Activated naive CD8-positive, alpha-beta T cell treated with anti-CD3 and anti-CD28 coated beads, Interleukin-2, amount 50 U/mL, for 24 hours (primary cell): Measurements from ENCODE around the gene CCR5.

ENCODE experiments used
- ATAC-seq: fragments of 150-1000 bp; cut with Tn5 transposase; one replicate; pipeline ENCODE4 v1.10.0; 2021
- DNase-seq: peaks from one replicate; pipeline ENCODE4 v3.0.0; 2021
- H3K27ac Mint-ChIP-seq: one replicate; pipeline ENCODE4 v1.8.0; 2021; ENCODE audit warnings: mild to moderate bottlenecking, mixed read lengths
- H3K27me3 Mint-ChIP-seq: one replicate; pipeline ENCODE4 v1.8.0; 2021; ENCODE audit warnings: mixed read lengths
- H3K36me3 Mint-ChIP-seq: one replicate; pipeline ENCODE4 v1.8.0; 2021; ENCODE audit warnings: low read depth, mixed read lengths
- H3K4me1 Mint-ChIP-seq: one replicate; pipeline ENCODE4 v1.8.0; 2021; ENCODE audit warnings: mixed read lengths
- H3K4me3 Mint-ChIP-seq: one replicate; pipeline ENCODE4 v1.8.0; 2021; ENCODE audit warnings: mild to moderate bottlenecking, moderate library complexity, mixed read lengths
- H3K9me3 Mint-ChIP-seq: one replicate; pipeline ENCODE4 v1.8.0; 2021; ENCODE audit warnings: mixed read lengths

The CCR5 gene

GRCh38 chr3:46405301-46406019 lies 34.7 kb downstream of the CCR5 start:
- no peak for DNase-seq
- Mint-ChIP-seq H3K4me1 (peaks cover 39% of the 10 kb centered on the region), H3K27ac (no peak overlapping the region), H3K4me3 (no peak overlapping the region), H3K27me3 (no peaks in the 10 kb centered on the region), H3K36me3 (peaks cover 6% of the 10 kb centered on the region), H3K9me3 (peaks cover 5% of the 10 kb centered on the region)
- ATAC-seq, result no peak

- H3K27ac Mint-ChIP-seq, result peak overlapping the region; percentile 80
- H3K36me3 Mint-ChIP-seq, result peaks cover 6% of the 10 kb centered on the region
- H3K4me3 Mint-ChIP-seq, result no peak overlapping the region
- no peak for ATAC-seq
- no peak for DNase-seq
- H3K9me3 Mint-ChIP-seq, result peaks cover 5% of the 10 kb centered on the region
- H3K27me3 Mint-ChIP-seq, result no peaks in the 10 kb centered on the region
- peaks cover 39% of the 10 kb centered on the region for H3K4me1 Mint-ChIP-seq
These were observed 35.7 kb downstream of the CCR5 start for GRCh38 chr3:46406443-46406787.

- DNase-seq (peak; percentile 43), ATAC-seq (peak; percentile 88)
- Mint-ChIP-seq H3K27ac (peak within 1 kb of the TSS; percentile 80), H3K9me3 (peaks cover 5% of the 10 kb centered on the region), H3K4me1 (peaks cover 39% of the 10 kb centered on the region), H3K4me3 (peak within 1 kb of the TSS; percentile 81), H3K27me3 (no peaks in the 10 kb centered on the region), H3K36me3 (peaks cover 6% of the 10 kb centered on the region)
These were observed 36.3 kb downstream of the CCR5 start, which contains the start of the genes CCR5AS and CCRL2 for GRCh38 chr3:46406788-46407611. TSS of gene CCR5AS (minus strand) at chr3:46407066. TSS of gene CCRL2 (plus strand) at chr3:46407259. CDS start at chr3:46408080, 821 bp downstream.

- Mint-ChIP-seq H3K4me1 (peaks cover 39% of the 10 kb centered on the region), H3K36me3 (peaks cover 6% of the 10 kb centered on the region), H3K27me3 (no peaks in the 10 kb centered on the region), H3K4me3 (peak overlapping the region; percentile 81), H3K27ac (peak overlapping the region; percentile 80), H3K9me3 (peaks cover 2% of the 10 kb centered on the region)
- no peak for DNase-seq
- ATAC-seq, result no peak
These were observed 37.2 kb downstream of the CCR5 start for GRCh38 chr3:46407970-46408369.

GRCh38 chr3:46408853-46409252 lies 38.1 kb downstream of the CCR5 start:
- H3K4me1 Mint-ChIP-seq, result peaks cover 39% of the 10 kb centered on the region
- H3K9me3 Mint-ChIP-seq, result no peaks in the 10 kb centered on the region
- peaks cover 6% of the 10 kb centered on the region for H3K36me3 Mint-ChIP-seq
- no peak for DNase-seq
- H3K4me3 Mint-ChIP-seq, result no peak overlapping the region
- H3K27ac Mint-ChIP-seq, result no peak overlapping the region
- H3K27me3 Mint-ChIP-seq, result no peaks in the 10 kb centered on the region
- no peak for ATAC-seq

- Mint-ChIP-seq H3K4me3 (no peak overlapping the region), H3K27ac (peak overlapping the region; percentile 54), H3K9me3 (no peaks in the 10 kb centered on the region), H3K27me3 (no peaks in the 10 kb centered on the region), H3K36me3 (peaks cover 6% of the 10 kb centered on the region), H3K4me1 (peaks cover 39% of the 10 kb centered on the region)
- DNase-seq (no peak), ATAC-seq (no peak)
These were observed 39.2 kb downstream of the CCR5 start for GRCh38 chr3:46409739-46410489.

- Mint-ChIP-seq H3K27me3 (no peaks in the 10 kb centered on the region), H3K4me1 (peaks cover 41% of the 10 kb centered on the region), H3K36me3 (peaks cover 6% of the 10 kb centered on the region), H3K4me3 (no peak overlapping the region), H3K27ac (no peak overlapping the region), H3K9me3 (no peaks in the 10 kb centered on the region)
- DNase-seq (no peak), ATAC-seq (no peak)
These were observed 39.9 kb downstream of the CCR5 start for GRCh38 chr3:46410669-46411068.

GRCh38 chr3:46411271-46411670 lies 40.5 kb downstream of the CCR5 start:
- Mint-ChIP-seq H3K4me1 (peaks cover 46% of the 10 kb centered on the region), H3K27ac (no peak overlapping the region), H3K9me3 (no peaks in the 10 kb centered on the region), H3K36me3 (peaks cover 6% of the 10 kb centered on the region), H3K27me3 (no peaks in the 10 kb centered on the region), H3K4me3 (no peak overlapping the region)
- ATAC-seq (no peak), DNase-seq (no peak)

GRCh38 chr3:46412786-46413298 lies 42.1 kb downstream of the CCR5 start:
- no peak for ATAC-seq
- Mint-ChIP-seq H3K4me1 (peaks cover 40% of the 10 kb centered on the region), H3K9me3 (no peaks in the 10 kb centered on the region), H3K27me3 (no peaks in the 10 kb centered on the region), H3K27ac (no peak overlapping the region), H3K36me3 (peaks cover 6% of the 10 kb centered on the region), H3K4me3 (no peak overlapping the region)
- no peak for DNase-seq

- H3K4me1 Mint-ChIP-seq, result peaks cover 30% of the 10 kb centered on the region
- peaks cover 6% of the 10 kb centered on the region for H3K36me3 Mint-ChIP-seq
- no peak overlapping the region for H3K4me3 Mint-ChIP-seq
- DNase-seq (no peak), ATAC-seq (no peak)
- H3K9me3 Mint-ChIP-seq, result no peaks in the 10 kb centered on the region
- H3K27ac Mint-ChIP-seq, result no peak overlapping the region
- H3K27me3 Mint-ChIP-seq, result no peaks in the 10 kb centered on the region
These were observed 43.2 kb downstream of the CCR5 start for GRCh38 chr3:46413951-46414350.

GRCh38 chr3:46414739-46415138 lies 44.0 kb downstream of the CCR5 start:
- Mint-ChIP-seq H3K4me1 (peaks cover 24% of the 10 kb centered on the region), H3K27me3 (no peaks in the 10 kb centered on the region), H3K9me3 (no peaks in the 10 kb centered on the region), H3K36me3 (peaks cover 3% of the 10 kb centered on the region), H3K27ac (no peak overlapping the region), H3K4me3 (no peak overlapping the region)
- DNase-seq (no peak), ATAC-seq (no peak)

- H3K27ac Mint-ChIP-seq, result peak overlapping the region; percentile 52
- H3K36me3 Mint-ChIP-seq, result no peaks in the 10 kb centered on the region
- no peaks in the 10 kb centered on the region for H3K27me3 Mint-ChIP-seq
- ATAC-seq (peak; percentile 80), DNase-seq (peak; percentile 36)
- no peaks in the 10 kb centered on the region for H3K9me3 Mint-ChIP-seq
- no peak overlapping the region for H3K4me3 Mint-ChIP-seq
- H3K4me1 Mint-ChIP-seq, result peaks cover 18% of the 10 kb centered on the region
These were observed 45.5 kb downstream of the CCR5 start for GRCh38 chr3:46416125-46416810.

GRCh38 chr3:46416811-46417510 lies 46.2 kb downstream of the CCR5 start:
- H3K27me3 Mint-ChIP-seq, result no peaks in the 10 kb centered on the region
- no peaks in the 10 kb centered on the region for H3K36me3 Mint-ChIP-seq
- no peak overlapping the region for H3K4me3 Mint-ChIP-seq
- peaks cover 18% of the 10 kb centered on the region for H3K4me1 Mint-ChIP-seq
- H3K9me3 Mint-ChIP-seq, result no peaks in the 10 kb centered on the region
- no peak for DNase-seq
- ATAC-seq, result peak; percentile 67
- peak overlapping the region; percentile 52 for H3K27ac Mint-ChIP-seq
